ELR (cell line): ENCODE results near the gene RPS18.

Experiments used
- DNase-seq: peaks from one replicate; pipeline ENCODE4 v3.0.0-alpha.2; 2015; ENCODE audit warnings: low read depth

Gene RPS18

DNA sequence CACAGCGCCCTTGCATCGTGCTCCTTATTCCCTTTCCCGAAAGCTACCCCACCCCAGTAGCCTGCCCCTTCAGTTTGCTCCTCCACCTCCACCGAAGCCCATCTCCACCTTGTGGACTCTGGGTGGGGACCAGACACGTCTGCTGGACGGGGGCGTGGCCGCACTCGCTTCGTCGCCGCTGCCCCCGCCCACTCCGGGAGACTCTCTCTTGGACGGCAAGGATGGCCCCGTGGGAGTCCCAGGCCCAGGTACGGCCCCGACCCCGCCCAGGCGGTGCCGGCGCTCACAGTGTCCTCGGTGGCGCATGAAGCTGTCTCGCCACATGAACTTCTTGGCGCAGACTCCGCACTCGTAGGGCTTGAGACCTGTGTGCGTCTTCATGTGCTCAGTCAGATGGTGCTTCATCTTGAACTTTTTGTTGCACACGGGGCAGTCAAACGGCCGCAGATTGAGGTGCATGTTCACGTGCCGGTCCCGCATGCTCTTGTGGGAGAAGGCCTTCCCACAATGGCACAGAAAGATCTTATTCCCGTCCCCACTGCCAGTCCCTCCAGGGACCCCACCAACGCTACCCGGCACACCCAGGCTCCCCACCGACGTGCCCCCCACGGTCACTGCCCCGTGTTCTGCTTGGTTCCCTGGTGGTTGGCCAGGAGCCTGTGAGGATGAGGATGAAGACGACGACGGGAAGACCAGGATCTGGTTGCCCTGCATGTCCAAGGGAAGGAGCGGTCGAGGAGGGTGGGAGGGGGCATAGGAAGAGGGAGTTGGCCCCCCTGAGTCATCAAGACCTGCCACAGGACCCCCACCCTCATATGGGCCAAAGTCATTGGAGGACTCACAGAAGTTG is 43.3 kb downstream of the RPS18 start:
- peak; percentile 33 for DNase-seq

DNA sequence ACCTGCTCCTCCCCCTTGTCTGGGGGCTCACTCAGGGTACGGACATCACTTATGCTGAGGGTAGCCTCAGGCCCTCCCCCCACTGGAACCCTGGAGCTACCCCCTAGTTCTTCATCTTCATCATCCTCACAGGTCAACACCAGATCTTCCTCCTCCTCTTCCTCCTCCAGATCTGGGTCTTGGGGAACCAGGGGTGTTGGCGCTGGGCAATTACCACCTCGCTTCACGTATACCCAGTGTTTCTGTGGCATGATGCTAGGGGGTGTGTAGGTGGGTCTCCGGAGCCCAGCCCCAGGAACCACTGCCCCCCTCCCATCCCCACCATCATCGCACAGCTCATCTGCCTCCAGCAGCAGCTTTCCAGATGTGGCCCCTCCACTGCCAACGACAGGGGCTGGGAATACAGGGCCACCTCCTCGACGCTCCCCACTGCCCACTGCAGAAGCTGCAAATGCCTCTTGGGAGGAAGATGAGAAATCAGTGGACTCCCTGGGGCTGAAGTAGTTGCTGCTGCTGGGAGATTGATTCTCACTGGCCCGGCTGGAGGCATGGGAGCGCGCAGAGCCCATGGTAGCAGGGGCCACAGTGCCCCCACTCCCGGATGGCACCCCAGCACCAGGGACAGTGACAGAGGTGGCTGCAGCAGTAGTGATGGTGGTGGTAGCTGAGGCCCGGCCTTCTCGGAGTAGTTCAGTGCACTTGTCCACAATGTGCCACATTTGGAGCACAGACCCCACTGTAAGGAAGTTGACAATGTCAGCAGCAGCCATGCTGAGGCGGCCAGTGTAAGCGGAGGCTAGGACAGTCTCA is 44.1 kb downstream of the RPS18 start:
- no peak for DNase-seq

DNA sequence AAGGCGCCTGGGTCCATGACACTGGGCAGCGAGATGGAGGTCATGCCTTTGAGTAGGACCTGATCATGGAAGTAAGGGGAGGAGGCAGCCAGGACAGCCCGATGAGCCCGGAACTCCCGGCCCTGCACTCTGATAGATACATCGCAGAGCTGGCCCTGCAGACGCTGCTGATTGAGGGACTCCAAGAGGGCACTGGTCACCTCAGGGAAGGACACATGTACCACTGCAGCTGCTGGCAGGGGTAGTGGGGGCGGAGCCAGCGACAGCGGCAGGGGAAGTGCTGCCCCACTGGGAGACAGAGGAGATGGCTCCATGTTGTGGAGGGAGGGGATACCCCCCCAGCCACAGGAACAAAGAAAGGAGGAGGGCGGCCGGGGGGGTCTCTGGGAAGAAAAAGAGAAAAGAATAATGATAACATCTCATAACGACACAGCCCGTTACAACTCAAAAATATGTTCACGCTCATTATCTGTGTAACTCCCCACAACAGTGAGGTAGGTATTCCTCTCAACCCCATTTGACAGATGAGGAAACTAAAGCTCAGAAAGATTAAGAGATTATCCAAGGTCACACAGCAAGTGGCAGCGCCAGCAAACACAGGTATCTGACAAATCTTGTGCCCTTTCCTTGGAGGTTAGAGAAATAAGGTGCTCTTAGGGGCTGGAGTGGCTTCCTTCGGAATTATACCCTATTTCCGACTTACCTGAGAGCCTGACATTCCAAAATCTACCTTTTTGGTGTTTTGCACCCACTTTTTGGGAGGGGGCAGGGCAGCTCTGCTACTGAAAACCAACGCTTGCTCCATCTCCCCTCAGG is 44.9 kb downstream of the RPS18 start:
- DNase-seq, result no peak

DNA sequence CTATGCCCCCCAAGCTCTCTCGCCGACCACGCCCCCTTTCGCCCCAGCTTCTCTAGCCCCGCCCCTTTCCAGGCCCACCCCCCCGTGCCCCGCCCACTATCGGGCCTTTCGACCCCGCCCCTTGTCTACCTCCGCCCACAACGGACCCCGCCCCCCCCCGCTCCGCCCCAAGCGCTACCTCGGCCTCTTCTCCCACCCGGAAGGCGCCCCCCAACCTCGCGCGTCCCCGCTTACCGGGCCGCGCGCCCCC is 45.5 kb downstream of the RPS18 start:
- DNase-seq, result no peak

DNA sequence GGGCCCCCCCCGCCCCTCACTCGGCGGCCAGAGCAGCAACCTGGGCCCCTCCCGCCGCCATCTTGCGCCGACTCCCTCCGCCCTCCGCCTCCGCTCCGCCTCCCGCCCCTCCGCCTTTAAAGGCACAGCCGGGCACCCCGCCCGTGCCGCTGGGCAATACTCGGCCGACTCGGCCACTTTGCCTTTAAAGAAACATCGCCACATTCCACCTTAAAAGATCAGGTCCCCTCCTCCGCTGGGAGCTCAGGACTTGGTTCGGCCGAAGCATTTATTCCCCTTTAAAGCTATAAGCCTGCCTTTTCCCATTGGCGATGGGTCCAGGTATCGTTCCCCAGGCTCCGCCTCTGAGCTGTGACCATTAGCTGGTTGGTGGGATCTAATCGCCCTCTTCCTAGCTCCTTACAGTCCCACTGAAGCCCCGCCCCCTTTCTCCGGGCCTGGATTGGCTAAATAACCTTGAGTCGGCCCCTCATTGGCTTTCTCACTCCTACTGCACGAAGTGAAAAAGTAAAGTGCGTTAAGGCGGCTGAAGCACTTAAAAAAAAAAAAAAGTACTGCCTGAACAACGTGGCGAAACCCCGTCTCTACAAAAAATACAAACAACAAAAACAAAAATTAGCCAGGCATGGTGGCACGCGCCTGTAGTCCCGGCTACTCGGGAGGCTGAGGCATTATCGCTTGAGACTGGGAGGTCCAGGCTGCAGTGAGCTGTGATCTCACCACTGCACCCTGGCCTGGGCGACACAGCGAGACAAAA is 46.0 kb downstream of the RPS18 start, which contains the start of gene ZBTB22:
Gene ZBTB22, minus strand, starts transcription at position 76 of the 757 bp plus-strand sequence. CDS start 828 bp downstream, outside the sequence.
- peak; percentile 100 for DNase-seq

DNA sequence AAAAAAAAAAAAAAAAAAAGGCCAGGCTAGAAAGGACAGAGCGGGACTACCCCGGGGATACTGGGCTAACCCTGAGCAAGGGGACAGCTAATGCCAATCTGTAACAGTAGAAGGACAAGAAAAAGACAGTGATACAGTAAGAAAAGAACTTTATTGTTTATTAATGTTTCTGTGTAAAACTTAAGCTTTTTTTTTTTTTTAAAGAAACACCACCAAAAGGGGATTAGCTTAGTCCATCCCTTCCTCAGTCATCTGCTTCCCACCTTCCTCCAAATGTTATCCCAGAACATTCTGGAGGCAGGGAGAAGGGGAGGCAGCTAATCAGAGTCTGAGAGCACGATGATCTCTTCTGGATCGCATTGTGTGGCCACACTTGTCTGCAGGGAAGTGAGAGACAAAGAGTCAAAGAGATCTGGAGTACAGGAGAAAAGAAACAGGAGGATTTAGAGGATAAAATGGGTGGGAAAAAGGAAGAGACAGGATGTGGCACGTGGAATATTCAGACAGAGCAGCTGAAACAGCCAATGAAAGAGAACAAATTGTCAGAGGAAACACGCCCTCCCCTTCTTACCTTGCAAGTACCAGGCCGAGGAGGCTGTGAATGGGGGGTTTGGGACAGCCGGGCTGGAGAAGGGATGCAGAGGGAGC is 46.7 kb downstream of the RPS18 start:
- DNase-seq, result no peak

DNA sequence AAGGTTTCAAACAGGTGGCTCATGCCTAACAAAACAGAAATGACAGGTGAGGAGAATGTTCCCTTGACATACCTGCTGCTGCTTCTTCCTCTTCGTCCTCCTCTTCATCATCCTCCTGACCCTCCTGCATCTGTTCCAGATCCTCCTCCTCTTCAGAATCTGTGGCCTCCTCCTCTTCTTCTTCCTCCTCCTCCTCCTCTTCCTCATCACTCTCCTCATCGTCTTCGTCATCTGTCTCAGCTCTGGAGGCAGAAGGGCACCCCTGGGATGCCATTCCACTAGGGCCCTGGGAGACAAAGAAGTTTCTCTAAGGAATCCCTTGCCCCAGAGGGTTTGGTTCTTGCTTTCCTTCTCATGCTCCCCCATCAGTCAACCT is 48.1 kb downstream of the RPS18 start:
- no peak for DNase-seq

DNA sequence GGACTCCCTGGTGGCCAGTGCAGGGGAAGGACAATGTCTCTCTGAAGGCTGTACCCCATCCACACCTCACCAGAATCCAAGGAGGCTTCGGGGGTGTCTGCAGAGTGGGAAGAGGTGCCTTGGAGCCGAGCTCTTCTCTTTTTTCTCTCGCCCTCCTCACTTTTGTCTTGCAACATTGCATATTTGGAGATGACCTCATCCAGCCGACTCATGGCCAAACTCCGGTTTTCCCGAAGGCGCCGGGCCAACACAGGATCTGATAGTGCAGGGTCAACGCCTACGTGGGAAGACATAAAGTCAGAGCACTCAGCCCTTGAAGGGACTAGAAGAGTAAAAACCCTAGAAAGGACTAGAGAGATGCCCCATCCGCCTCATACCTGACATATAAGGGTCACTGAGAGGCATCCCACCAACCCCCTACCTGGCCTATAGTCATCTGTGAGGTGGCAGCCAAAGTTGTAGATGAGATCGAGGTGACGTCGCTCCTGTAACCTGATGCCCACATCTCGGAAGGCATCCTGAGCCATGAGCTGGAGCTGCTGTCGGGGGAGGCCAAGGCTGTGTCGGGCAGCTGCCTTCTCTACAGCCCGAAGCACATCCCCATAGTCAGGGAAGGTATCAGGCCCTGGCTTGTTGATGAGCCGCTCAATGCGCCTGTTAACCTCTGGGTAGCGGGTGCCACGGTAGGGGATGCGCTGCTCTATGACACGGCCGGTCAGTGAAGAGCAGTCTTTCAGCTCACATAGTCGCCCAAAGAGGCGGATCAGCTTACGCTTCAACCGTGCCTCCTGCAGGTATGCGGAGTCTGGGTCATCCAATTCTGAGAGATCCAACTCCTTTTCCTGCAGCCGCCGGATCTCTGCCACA is 48.7 kb downstream of the RPS18 start:
- peak; percentile 97 for DNase-seq

DNA sequence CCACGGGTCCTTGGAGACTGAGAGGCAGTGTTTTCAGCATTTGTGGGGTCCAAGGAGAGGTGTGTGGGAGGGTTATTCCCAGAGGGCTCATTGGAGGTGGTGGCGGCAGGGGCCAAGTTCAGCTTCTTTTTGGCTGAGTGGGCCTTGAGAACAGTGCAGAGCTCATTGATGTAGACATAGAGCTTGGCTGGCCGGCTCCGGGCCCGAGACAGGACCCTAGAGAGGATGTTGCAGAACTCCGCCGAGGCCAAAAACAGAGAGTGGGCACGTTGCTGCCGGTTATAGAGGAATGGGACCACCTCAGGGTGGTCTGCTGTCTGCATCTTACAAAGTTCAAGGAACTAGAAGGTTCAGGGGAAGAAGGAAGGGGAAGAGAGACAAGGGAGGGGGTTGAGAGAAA is 49.4 kb downstream of the RPS18 start:
- DNase-seq, result no peak

DNA sequence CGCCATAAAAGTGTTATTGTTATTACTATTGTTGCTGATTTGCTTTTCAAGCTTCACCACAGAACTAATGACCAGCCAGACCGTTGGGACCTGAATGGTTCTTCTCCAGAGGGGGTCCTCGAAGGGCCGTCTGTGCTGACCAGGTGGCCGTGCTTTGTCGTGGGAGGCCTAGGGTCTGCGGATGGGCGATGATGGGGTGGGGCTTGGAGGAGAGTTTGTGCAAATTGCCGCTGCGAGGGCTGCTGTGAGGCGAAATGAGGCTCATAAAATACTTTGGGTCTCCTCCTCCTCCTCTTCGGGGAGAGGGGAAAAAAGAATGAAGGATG is 51.7 kb downstream of the RPS18 start:
- no peak for DNase-seq

DNA sequence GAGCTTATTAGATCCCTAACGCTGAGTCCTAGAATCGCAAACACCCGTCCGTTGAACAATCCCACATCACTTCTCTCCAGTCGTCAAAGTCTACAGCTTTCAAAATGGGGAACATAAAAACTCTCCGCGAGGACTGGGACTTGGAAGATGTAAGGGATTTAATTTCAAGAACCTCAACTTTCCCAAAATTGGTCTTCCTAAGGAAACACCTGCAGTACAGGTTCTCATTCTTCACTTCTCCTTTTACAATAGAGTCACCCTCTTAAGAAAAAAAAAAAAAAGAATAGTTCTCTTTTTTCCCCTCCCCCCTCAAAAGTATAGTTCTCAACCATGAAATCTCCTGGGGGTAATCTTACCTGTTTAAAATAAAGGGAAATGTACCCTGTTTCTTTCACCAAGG is 52.2 kb downstream of the RPS18 start:
- no peak for DNase-seq
